GM19372 (cell line): ENCODE measurements around the gene TBX20.
"Not testable (repeated sequence)": the region's sequence is repeated elsewhere in the genome, so short reads cannot be mapped to it uniquely, and the experiment has no call there.

ENCODE experiments used
- ATAC-seq: cut with Tn5 transposase; IDR thresholded peaks from one replicate; pipeline ENCODE4 v1.9.1; 2021; ENCODE audit warnings: mild to moderate bottlenecking, low read depth, moderate library complexity; ENCODE audit not compliant: unreplicated experiment

The TBX20 gene

DNA sequence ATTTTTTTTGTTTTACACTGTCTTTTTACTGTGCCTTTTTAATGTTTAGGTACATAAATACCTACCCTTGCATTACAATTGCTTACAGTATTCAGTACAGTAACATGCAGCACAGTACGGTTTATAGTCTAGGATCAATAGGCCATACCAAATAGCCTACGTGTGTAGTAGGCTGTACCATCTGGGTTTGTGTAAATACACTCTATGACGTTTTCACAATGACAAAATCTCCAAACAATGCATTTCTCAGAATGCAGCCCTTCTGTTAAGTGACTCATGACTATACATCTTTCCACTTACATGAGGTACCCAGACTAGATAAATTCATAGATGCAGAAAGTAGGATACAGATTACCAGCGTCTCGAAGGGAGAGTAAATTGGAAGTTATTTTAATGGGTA lies 26.5 kb downstream of the TBX20 start:
- not testable (repeated sequence) for ATAC-seq

DNA sequence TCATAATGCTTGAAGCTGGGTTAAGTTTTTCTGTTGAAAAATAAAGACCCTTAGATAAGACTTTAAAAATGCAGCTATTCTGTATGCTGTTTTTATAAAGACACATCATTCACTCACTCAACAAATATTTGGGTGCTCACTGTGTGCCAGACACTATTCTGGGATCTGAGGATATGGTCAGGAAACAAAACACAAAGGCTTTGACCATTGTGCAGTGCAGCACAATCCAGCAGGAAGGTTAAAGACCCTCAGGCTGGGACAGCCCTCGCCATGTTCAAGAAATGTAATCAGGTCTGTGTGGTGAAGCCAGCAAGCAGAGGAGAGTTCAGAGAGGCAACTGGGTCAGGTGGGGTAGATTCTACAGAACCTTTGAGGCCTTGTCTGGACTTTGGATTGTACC lies 31.5 kb downstream of the TBX20 start:
- not testable (repeated sequence) for ATAC-seq

DNA sequence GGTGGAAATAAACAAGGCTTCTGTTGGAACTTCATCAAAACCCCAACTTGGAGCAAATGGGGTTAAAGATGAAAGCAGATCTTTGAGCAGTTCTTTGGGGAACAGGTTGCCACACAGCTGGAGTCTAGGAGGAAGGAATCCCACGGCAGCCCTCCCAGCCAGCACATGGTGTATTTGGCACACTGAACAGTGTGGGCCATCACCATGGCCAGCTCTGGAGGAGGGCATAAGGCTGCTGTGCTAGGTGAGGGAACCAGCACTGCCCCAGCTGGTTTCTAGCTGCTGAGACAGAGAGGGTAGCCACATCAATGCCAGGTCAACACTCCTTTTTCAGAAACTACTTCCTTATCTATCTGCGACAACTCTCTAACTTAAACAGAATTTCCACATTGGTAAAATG lies 33.7 kb downstream of the TBX20 start:
- ATAC-seq, result not testable (repeated sequence)

DNA sequence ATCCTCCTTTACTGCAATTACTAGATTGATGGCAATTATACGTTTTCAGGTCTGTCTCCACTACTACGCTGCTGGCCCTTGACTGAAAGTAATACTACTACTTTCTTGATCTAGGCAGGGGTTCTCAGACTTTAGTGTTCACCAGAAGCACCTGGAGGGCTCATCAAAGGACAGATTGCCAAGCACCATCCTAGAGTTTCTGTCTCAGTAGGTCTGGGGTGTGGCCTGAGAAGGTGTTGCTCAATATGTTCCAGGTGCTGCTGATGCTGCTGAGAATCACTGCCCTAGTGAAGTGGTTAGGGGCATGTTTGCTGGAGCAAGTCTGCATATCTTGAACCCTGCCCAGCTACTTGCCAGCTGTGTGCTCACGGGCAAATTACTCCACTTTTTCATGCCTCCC lies 37.9 kb downstream of the TBX20 start:
- not testable (repeated sequence) for ATAC-seq

DNA sequence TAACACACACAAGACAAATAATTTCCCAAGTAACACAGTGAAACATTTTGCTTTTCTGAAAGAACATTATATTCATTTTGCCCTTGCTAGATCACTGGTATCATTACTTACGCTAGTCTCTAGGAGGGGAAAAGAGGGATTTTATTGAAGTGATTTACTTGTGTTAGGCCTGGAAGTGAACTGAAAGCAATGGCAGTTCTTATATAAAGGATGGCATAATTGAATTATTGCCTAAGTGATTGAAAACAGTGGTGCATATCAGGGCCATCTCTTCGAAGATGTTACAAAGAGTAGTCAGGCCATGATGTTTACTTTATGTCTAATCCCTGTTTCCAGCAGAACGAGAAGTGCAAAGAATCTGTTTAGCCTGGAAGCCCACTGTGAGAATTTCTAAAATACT lies 38.8 kb downstream of the TBX20 start:
- not testable (repeated sequence) for ATAC-seq

DNA sequence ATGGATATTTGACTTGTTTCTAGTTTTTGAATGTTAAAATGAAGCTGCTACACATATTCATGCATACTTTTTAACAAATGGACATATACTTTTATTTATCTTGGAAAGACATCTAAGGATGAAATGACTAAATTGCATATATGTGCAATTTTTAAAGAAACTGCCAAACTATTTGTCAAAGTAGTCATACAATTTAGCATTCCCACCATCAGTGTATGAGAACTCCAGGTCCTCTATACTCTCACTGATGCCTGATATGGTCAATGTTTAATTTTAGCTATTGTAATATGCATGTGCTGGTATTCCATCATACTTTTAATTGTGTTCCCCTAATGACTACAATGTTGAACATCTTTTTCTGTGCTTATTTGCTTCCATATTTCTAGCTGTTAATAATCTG lies 47.0 kb downstream of the TBX20 start:
- ATAC-seq, result not testable (repeated sequence)

DNA sequence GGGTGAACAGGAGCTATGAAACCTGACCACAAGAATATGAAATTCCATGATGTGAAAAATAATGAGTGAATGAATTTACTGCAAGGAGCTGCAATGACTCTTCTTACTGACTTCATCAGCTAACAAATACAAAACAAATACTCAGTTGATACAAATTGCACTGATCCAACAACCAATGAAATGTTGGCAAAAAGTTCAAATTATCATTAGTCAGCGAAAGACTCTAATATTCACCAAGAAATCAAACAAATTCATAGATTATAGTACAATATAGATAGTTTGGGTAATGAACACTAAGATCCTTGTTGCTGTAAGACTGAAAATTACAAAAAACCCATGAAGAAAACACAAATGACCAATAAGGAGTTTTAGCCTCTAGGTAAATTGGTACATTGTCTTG lies 49.0 kb downstream of the TBX20 start:
- not testable (repeated sequence) for ATAC-seq

DNA sequence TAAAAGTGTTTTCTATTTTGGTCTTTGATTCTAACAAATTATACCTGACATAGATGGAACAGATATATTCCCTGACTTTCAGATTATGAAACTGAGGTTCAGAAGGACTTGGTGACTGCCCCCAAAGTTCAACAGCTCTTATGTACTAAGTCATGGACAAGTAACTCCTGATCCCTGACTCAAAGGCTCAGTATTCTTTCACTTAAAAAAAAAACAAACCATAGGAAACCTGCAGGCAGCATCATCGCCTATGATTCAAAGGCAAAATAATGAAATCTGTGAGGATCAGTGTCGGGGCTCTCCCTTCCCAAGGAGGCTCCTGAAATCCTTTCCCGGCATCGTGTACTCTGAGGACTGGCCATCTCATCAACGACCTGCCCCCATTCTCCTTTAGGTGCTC lies 49.9 kb downstream of the TBX20 start:
- not testable (repeated sequence) for ATAC-seq

DNA sequence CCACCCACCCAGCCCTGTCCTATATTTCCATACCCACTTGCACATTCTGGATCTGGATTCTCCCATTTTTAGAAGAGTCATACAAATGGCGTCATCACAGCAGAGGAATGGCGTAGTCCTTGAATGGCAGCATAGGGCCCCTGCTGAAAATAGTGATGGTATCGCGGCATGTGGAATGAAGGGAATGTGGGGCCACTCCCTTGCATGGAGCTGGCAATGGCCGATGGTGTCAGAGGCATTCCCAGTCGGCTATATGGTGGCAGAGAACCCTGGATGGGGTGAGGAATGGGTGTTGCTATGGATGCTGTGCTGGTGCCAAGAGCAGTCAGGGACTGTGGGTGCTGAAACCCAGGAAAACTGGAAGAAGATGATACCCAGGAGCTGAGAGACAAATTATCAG lies 51.5 kb downstream of the TBX20 start:
- ATAC-seq, result not testable (repeated sequence)

DNA sequence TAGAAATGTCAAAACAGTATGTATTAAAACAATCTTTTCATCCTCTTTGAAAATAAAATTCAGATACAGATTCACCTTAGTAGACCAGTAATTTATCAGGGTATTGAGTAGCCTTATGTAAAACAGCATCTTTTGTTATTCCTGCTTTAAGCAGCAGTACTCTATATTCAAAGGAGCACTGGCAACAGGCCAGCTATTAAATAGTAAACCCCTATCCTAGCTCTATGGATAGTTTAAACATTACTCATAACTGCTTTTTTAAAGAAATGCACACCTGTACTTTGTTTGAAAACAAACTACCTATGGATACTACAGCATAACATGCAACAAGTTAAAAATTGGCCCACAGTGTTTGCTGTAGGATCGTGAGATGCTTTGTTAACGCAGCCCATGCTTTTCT lies 53.7 kb downstream of the TBX20 start:
- not testable (repeated sequence) for ATAC-seq

DNA sequence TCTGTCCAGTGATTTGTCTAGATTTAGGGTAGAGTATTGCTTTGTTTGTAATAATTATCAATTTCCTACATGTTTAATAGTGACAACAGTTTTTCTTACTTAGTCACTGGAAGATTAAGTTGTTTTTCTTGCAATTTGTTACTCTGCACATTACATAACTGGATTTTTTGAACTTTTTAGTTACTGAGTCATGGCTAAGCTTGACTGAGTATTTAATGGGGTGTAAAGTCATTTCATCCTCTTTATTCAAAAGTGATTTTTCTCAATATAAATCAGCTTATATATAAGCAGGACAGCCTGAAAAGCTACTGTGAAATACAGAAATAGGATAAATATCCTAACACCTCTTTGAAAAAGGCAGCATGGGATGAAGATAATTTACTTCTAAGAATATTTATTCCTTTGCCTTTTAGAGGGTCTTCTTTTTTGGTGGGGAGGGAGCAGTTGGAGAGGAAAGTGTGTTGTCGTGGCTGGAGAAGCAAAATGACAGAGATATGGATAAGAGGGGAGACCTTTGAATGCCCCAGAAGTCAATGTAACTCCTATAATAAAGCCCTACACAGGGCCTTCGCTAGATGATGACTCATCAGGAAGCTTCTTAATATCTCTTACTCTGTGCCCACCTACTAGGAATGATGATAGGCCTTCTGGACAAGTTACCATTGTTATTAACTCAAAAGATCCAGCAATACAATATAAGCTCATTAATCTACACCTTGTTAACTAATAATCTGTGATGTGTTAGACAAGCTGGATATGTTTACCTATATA lies 55.3 kb downstream of the TBX20 start:
- ATAC-seq, result not testable (repeated sequence)

DNA sequence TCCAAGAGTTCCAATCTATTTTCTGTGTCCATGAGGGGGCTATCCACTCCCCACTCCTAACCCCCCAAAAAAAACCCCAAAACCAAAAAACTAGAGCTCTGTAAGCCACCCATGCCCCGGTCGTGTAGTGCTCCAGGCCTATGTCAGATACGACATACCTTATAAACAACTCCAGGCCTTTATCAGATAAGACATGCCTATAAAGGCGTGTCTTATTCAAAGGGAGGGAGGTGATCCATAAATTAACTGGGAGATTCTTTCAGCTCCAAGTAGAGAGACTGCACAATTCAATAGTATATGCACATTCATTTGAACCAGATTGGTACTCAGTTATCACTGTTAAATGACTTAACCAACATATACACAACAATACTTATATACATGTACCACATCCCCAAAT lies 62.3 kb downstream of the TBX20 start:
- ATAC-seq, result not testable (repeated sequence)

DNA sequence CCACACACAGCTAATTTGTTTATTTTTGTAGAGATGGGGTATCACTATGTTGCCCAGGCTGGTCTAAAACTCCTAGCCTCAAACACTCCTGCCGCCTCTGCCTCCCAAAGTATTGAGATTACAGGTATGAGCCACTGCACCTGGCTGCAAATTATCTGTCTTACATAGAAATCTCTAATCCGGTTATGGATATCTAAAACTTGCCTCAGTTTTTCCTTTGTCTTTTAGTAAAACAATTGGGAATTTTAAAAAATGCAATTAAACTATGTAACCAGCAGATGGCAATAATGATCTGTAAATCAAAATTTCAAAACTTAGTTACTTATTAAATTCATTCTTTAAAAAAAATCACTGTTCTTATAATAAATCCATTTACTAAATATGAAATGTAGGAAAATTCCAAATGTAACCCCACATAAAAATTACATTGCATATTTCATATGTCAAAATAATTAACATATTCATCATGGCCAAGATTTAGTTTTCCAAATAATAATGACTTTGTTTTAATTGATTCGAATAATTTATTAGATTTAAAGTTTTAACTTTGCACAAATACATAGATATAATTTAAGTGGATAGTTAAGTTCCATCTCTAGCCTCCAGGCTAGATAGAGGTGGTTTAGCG lies 63.6 kb downstream of the TBX20 start:
- not testable (repeated sequence) for ATAC-seq

DNA sequence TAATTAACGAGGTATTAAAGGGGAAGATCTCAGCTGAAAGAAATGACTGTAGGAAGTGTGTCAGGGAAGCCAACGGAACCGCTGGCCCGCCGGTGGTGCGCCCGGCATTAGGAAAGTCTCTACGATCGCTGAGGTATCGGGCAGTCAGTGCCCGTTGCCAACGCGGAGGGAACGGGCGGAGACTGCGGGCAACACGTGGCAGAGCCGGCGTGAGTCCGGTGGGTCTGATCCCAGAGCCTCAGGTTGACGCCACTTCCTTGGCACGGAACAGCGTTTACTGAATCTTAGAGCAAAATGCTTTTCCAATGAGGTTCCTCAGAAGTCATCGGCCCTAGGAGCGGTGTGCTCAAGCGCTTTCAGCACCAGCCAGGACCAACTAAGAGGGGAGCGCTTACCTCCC lies 67.1 kb downstream of the TBX20 start:
- ATAC-seq, result not testable (repeated sequence)

DNA sequence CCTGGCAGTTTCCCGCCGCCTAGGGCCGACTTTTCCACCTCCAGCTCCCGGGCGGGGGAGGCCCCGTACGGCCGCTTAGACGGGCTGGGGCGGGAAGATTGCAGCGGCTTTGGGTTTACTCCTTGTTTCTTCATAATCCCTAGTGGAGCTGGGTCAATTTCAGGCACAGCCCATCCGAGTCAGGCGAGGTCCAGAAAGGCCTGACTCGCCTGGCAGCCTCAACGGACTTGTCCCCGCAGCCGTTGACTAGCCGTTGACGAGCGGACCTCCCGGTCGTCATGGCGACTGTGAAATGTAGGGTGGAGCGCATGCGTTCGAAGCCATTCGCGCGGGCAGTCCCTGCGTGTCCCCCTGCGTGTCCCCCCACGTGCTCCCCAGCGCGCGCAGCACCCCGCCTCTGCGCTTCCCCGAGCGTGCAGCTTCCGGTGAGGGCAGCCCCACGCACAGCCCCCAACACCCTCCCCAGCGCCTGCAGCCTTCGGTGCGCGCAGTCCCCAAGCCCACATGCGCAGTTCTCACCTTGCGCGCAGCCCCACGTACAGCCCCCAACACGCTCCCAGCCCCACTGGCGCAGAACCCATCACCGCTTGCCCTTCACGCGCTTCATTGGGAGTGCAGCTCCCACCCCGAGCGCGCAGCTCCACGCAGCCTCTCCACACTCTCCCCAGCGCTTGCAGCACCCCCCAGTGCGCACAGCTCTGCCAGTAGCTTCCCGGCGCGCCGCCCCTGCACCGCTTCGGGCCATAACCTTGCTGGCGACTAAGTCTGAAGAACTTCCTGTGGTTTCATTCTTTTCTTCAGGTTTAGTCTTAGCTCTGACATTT lies 67.8 kb downstream of the TBX20 start:
- ATAC-seq, result no peak

DNA sequence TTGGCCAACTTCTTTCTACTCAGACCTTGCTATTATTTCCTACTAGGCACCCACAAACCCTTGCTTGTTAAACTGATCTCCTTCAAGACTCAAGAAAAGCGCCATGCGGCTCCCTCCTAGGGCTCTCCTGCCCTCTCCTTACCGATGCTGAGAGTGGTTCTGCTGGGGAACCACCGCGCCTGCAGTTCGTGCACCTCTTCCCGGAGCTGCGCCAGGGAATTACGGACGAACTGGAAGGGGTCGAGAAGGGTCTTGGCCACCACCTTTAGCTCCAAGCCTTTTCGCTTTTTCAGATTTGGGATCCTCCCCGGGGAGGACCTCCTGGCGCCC lies 68.4 kb downstream of the TBX20 start:
- ATAC-seq, result not testable (repeated sequence)

DNA sequence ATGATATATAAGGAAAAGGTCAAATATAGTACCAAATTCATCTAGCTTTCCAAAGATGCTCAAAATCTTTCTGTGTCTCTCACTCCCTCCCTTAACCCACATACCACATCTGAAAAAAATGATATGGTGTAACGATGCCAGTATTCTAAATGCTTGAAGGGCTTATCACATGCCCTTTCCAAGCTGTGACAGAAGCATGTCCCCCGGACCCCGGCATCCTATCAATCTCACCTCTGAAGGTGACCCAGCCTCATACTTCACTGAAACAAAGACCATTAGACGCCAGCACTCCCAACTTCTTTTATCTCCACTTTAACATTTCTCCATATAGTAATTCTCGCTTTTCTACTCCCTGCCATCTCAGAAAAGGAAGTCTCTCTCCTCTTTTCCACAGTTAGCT lies 68.9 kb downstream of the TBX20 start:
- not testable (repeated sequence) for ATAC-seq

DNA sequence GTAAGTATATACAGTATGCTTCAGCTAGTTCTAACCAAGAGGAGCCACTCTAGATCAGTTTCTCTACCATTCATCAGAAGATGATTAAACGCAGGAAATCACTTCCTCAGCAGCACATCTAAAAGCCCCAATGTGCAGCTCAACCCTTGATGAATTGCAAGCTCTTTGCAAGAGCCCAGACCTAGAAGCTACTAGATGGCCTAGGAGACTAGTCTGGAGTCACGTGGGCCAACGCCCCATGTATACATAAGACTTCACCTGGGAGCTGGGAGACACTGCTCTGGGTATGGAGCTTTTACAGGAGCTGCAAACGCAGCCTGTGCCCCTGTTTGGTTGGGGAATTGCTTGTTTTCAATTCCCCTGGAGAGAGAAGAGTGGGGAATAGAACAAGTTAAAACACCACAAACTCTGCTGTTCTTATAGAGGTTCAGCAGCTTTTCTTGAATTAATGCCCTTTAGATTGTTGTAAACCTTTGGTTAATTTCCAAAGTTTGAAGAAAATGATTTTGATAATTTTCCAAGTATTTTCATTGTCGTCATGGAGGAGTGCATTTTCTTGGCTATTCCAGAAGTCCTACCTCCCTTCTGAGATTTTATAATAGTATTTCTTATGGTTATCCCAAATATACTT lies 69.9 kb downstream of the TBX20 start:
- not testable (repeated sequence) for ATAC-seq

DNA sequence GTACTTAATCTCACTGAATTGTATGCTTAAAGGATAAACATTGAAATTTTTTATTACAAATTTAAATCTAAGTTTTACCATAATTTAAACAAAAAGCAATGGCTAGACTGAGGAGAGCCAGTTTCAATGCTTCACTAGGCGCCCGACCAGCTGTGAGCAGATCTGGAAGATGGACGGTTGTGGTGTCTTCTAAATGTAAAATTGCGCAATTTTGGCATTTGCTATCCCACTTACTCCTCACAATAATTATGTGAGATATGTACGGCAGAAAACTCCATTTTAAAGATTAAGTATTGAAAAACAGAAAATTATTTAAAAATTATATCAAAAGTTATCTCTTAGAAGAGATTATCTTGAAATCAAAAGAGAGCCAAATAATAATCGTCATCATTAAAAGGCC lies 73.2 kb downstream of the TBX20 start:
- not testable (repeated sequence) for ATAC-seq

DNA sequence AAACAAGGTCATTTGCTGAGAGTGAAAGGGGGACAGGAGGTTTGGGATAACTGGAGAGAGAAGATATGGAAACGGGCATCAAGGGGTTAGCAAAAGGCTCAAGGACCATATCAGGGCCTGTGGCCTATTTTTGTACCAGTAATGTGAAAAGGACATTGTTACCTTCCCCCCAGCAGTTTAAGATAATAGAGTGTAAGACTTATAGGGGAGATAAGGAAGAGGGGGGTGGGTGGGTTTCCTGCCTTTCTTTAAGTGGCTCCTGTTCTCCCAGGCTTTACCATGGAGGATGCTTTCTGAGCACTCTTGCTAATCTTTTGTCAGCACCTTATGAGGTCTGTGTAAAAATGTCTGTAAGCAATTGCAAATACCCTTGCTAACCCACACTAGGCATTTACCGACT lies 80.7 kb downstream of the TBX20 start:
- not testable (repeated sequence) for ATAC-seq

DNA sequence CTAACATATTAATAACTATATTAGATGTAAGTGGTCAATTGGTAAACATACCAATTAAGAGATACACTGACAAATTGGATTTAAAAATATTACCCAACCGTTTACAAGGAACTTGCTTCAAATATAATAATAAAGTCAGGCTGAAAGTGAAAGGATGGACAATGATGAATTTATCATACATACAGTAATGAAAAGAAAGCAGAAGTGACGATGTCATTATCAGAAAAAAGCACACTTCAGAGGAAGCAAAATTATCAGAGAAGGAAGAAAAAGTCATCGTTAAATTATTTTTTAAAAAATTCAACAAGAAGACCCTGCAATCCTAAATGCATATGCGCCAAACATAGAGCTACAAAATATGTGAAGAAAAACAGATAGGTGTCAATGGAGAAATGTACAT lies 81.8 kb downstream of the TBX20 start:
- not testable (repeated sequence) for ATAC-seq
